Measurements from ENCODE around the gene E2F4. TPM values are rescaled to one million over a fixed set of nuclear protein-coding genes. Genes with fewer than 3 reads are reported as not detected.

Gene E2F4
- total and polyA plus RNA-seq, 2 of the 13 experiments (the other 11 are each of a cell fraction or from before 2014, with no cell fraction given), result 84.8 to 91.2 TPM

GRCh38 chr16:67149276-67150046 is 42.5 kb upstream of the E2F4 start (continued):
- TF ChIP-seq SMARCC2 (IDR thresholded peaks at IDR 0.05) (no peak), MAFF (IDR thresholded peaks at IDR 0.05; ENCODE audit: low read depth, low read length) (no peak), ZNF280B (CRISPR knock-in tag; IDR thresholded peaks at IDR 0.05; ENCODE audit: borderline replicate concordance) (no peak; the same call in 1 of the 2 replicates), ATF5 (CRISPR knock-in tag; IDR thresholded peaks at IDR 0.05; ENCODE audit: low read depth) (no peak), ZNF746 (CRISPR knock-in tag; IDR thresholded peaks at IDR 0.05) (no peak), NFIC (IDR thresholded peaks at IDR 0.05; ENCODE audit: low read length) (no peak), ZFYVE20 (CRISPR knock-in tag; IDR thresholded peaks at IDR 0.05; ENCODE audit: borderline replicate concordance, low read depth) (no peak), ZNF547 (CRISPR knock-in tag; IDR thresholded peaks at IDR 0.05) (no peak), ESRRA (CRISPR knock-in tag; IDR thresholded peaks at IDR 0.05; ENCODE audit: low read depth) (no peak), IRF2 (CRISPR knock-in tag; IDR thresholded peaks at IDR 0.05) (0 out of 2 replicates have a peak, but pooled peaks have one; percentile 22), MXD4 (CRISPR knock-in tag; IDR thresholded peaks at IDR 0.05) (no peak), XBP1 (CRISPR knock-in tag; IDR thresholded peaks at IDR 0.05) (no peak), SNRNP70 (IDR thresholded peaks at IDR 0.05; ENCODE audit: low read depth, low read length) (peak; percentile 93), EED (CRISPR knock-in tag; IDR thresholded peaks at IDR 0.05) (no peak), MEIS1 (CRISPR knock-in tag; IDR thresholded peaks at IDR 0.05; ENCODE audit: borderline replicate concordance) (no peak), ATF1 (CRISPR knock-in tag; IDR thresholded peaks at IDR 0.05) (no peak), MBD4 (IDR thresholded peaks at IDR 0.05; ENCODE audit: borderline replicate concordance, low read length) (no peak), SSRP1 (CRISPR knock-in tag; IDR thresholded peaks at IDR 0.05) (peak; percentile 78; the same call in 1 of the 2 replicates), MXD1 (CRISPR knock-in tag; IDR thresholded peaks at IDR 0.05) (no peak), ZFP90 (CRISPR knock-in tag; IDR thresholded peaks at IDR 0.05; ENCODE audit: borderline replicate concordance) (0 out of 2 replicates have a peak, but pooled peaks have one; percentile 33), GPN1 (CRISPR knock-in tag; IDR thresholded peaks at IDR 0.05; ENCODE audit: borderline replicate concordance) (no peak), FOXP1 (IDR thresholded peaks at IDR 0.05) (no peak), FOXP1 (CRISPR knock-in tag; IDR thresholded peaks at IDR 0.05) (no peak), MIER2 (CRISPR knock-in tag; IDR thresholded peaks at IDR 0.05) (no peak), ZNF530 (CRISPR knock-in tag; IDR thresholded peaks at IDR 0.05; ENCODE audit: low read depth) (no peak), ZNF607 (CRISPR knock-in tag; IDR thresholded peaks at IDR 0.05; ENCODE audit: borderline replicate concordance) (peak; percentile 43; the same call in 1 of the 2 replicates), LRRFIP1 (CRISPR knock-in tag; conservative IDR thresholded peaks at IDR 0.05) (no peak), KDM2A (CRISPR knock-in tag; IDR thresholded peaks at IDR 0.05; ENCODE audit: borderline replicate concordance, low read depth) (peak; percentile 61)
